HG03442 (cell line): Measurements from ENCODE around the gene GPR142.
"Not testable (repeated sequence)": the region's sequence is repeated elsewhere in the genome, so short reads cannot be mapped to it uniquely, and the experiment has no call there.

Experiments
- ATAC-seq: cut with Tn5 transposase; IDR thresholded peaks from one replicate; pipeline ENCODE4 v1.9.1; 2021; ENCODE audit warnings: mild to moderate bottlenecking, moderate library complexity; ENCODE audit not compliant: unreplicated experiment

GPR142 gene

GRCh38 chr17:74390680-74391653 is 23.7 kb downstream of the GPR142 start:
- ATAC-seq: no peak

GRCh38 chr17:74391771-74392170 is 24.5 kb downstream of the GPR142 start:
- ATAC-seq: no peak

- ATAC-seq: no peak
Measured at GRCh38 chr17:74392848-74393247, 25.5 kb downstream of the GPR142 start.

GRCh38 chr17:74393346-74393942 is 26.1 kb downstream of the GPR142 start:
- no peak for ATAC-seq

- ATAC-seq: no peak
Measured at GRCh38 chr17:74394275-74394950, 27.1 kb downstream of the GPR142 start.

GRCh38 chr17:74394977-74395376 is 27.7 kb downstream of the GPR142 start:
- ATAC-seq: no peak

GRCh38 chr17:74396567-74396966 is 29.3 kb downstream of the GPR142 start:
- no peak for ATAC-seq

GRCh38 chr17:74402048-74402447 is 34.7 kb downstream of the GPR142 start:
- no peak for ATAC-seq

GRCh38 chr17:74403512-74404137 is 36.3 kb downstream of the GPR142 start:
- no peak for ATAC-seq

GRCh38 chr17:74404218-74404617 is 36.9 kb downstream of the GPR142 start:
- ATAC-seq: no peak

- no peak for ATAC-seq
Measured at GRCh38 chr17:74404789-74405188, 37.5 kb downstream of the GPR142 start.

GRCh38 chr17:74405311-74405710 is 38.0 kb downstream of the GPR142 start:
- not testable (repeated sequence) for ATAC-seq

- no peak for ATAC-seq
Measured at GRCh38 chr17:74407384-74407783, 40.1 kb downstream of the GPR142 start.

GRCh38 chr17:74408262-74408661 is 41.0 kb downstream of the GPR142 start:
- no peak for ATAC-seq

GRCh38 chr17:74408815-74409214 is 41.5 kb downstream of the GPR142 start:
- no peak for ATAC-seq

GRCh38 chr17:74410001-74410443 is 42.7 kb downstream of the GPR142 start:
- no peak for ATAC-seq

- no peak for ATAC-seq
Measured at GRCh38 chr17:74412581-74412980, 45.3 kb downstream of the GPR142 start.

- no peak for ATAC-seq
Measured at GRCh38 chr17:74413491-74413890, 46.2 kb downstream of the GPR142 start.

GRCh38 chr17:74414510-74414909 is 47.2 kb downstream of the GPR142 start:
- ATAC-seq: no peak

- ATAC-seq: no peak
Measured at GRCh38 chr17:74415608-74416396, 48.5 kb downstream of the GPR142 start.
